SH-SY5Y (cell line): ENCODE results near the gene DDX25.

ENCODE experiments used
- GATA2 ChIP-seq: IDR thresholded peaks from 2 replicates; pipeline ENCODE4 v1.6.1; 2011; ENCODE audit warnings: mild to moderate bottlenecking, low read depth, low read length
- GATA3 ChIP-seq: IDR thresholded peaks from 2 replicates; pipeline ENCODE4 v1.6.1; 2011; ENCODE audit warnings: low read depth, mild to moderate bottlenecking, low read length, moderate library complexity

GRCh38 chr11:125940145-125940544, 35.8 kb downstream of the DDX25 start:
- no peak for TF ChIP-seq GATA2
- TF ChIP-seq GATA3 = no peak
